HepG2 (cell line): Measurements from ENCODE around the gene TRIM2. TPM values are rescaled to one million over a fixed set of nuclear protein-coding genes. Genes with fewer than 3 reads are reported as not detected.

Source experiments
- ATAC-seq: fragments of 200-7000 bp; cut with Tn5 transposase; 3 replicates; pipeline ENCODE4 v1.9.1; 2020; ENCODE audit warnings: mild to moderate bottlenecking, moderate library complexity
- BruUV-seq: library from RNA; stranded (reverse); fragments of 400-500 nt; replicated peaks from 2 replicates; lab custom pipeline; 2021; lab: Mats Ljungman, UMichigan
- CTCF ChIA-PET: fragments of 300-600 bp; formaldehyde crosslinking; extraction: SDS; loops from one replicate; lab custom pipeline; 2021; ENCODE audit warnings: low total read pairs, inconsistent platforms, low intra/inter-chr PET ratio; lab: Yijun Ruan, JAX
- POLR2A ChIA-PET: fragments of 350-600 bp; sonication (Branson Sonifier 250); formaldehyde crosslinking; loops from one replicate; lab custom pipeline; 2020; ENCODE audit warnings: antibody characterized with exemption, inconsistent platforms; lab: Yijun Ruan, JAX
- DNase-seq: peaks from one replicate; pipeline ENCODE4 v3.0.0-alpha.2; 2015; ENCODE audit warnings: low spot score
- FAIRE-seq: peaks from 3 replicates; lab custom pipeline; 2011; peaks lifted over from hg19 to GRCh38; lab: Jason Lieb, UNC
- H2AFZ ChIP-seq: one replicate; pipeline ENCODE4 v1.6.1; 2011; ENCODE audit warnings: low read length, inconsistent platforms
- H3K27ac ChIP-seq: fragments of 300-600 bp; 3 replicates; pipeline ENCODE4 v1.8.0; 2011; ENCODE audit warnings: mixed run types, mild to moderate bottlenecking, mixed read lengths, low read length, inconsistent platforms; ENCODE audit not compliant: insufficient read depth; ENCODE audit errors: extremely low read length
- H3K27me3 ChIP-seq, 2 experiments: fragments of 200-600 bp in 1 of 2; 2 replicates in 1 of 2; 3 replicates in 1 of 2; pipeline versions ENCODE4 v1.6.0 to v1.8.0; 2011; ENCODE audit warnings: low read length in 2 of 2, mild to moderate bottlenecking in 2 of 2, moderate library complexity in 2 of 2, inconsistent platforms in 1 of 2; ENCODE audit not compliant: insufficient read depth in 2 of 2, control insufficient read depth in 1 of 2
- H3K36me3 ChIP-seq, 2 experiments: fragments of 200-600 bp in 1 of 2; replicated peaks in 1 of 2; 2 replicates in 1 of 2; 3 replicates in 1 of 2; pipeline versions ENCODE4 v1.5.1 to v1.8.0; 2011; ENCODE audit warnings: low read length in 2 of 2, inconsistent platforms in 1 of 2; ENCODE audit not compliant: insufficient read depth in 2 of 2, control insufficient read depth in 1 of 2
- H3K4me1 ChIP-seq: 2 replicates; pipeline ENCODE4 v1.5.1; 2012; ENCODE audit warnings: low read length, inconsistent platforms; ENCODE audit not compliant: insufficient read depth
- H3K4me2 ChIP-seq: 2 replicates; pipeline ENCODE4 v1.6.0; 2011; ENCODE audit warnings: low read depth, low read length, inconsistent platforms
- H3K4me3 ChIP-seq, 3 experiments: fragments of 200-600 bp in 1 of 3; sonication (generic), shearing (Covaris generic) in 1 of 3; replicated peaks in 1 of 3; 2 replicates each; pipeline ENCODE4 v1.5.1; 2011 to 2016; ENCODE audit warnings: low read length in 3 of 3, inconsistent platforms in 2 of 3, low read depth in 2 of 3, mild to moderate bottlenecking in 2 of 3, control low read depth in 1 of 3, mixed read lengths in 1 of 3; ENCODE audit not compliant: insufficient read depth in 1 of 3
- H3K79me2 ChIP-seq: one replicate; pipeline ENCODE4 v1.6.1; 2011; ENCODE audit warnings: low read length, inconsistent platforms; ENCODE audit not compliant: insufficient read depth
- H3K9ac ChIP-seq: 2 replicates; pipeline ENCODE4 v1.6.0; 2011; ENCODE audit warnings: mild to moderate bottlenecking, low read depth, low read length, inconsistent platforms; ENCODE audit not compliant: insufficient read depth
- H3K9me3 ChIP-seq: 2 replicates; pipeline ENCODE4 v1.5.1; 2012; ENCODE audit warnings: mild to moderate bottlenecking, low read length
- H4K20me1 ChIP-seq: 2 replicates; pipeline ENCODE4 v1.6.0; 2011; ENCODE audit warnings: inconsistent platforms, mild to moderate bottlenecking, low read length, moderate library complexity; ENCODE audit not compliant: insufficient read depth
- MAFF ChIP-seq: IDR thresholded peaks from 2 replicates; pipeline ENCODE4 v1.6.1; 2011; ENCODE audit warnings: low read depth, low read length, improper control_type of control experiment
- MAFK ChIP-seq, 2 experiments: IDR thresholded peaks in 1 of 2; conservative IDR thresholded peaks in 1 of 2; 2 replicates each; pipeline ENCODE4 v1.6.1; 2011; ENCODE audit warnings: improper control_type of control experiment in 2 of 2, low read length in 2 of 2
- ZNF546 ChIP-seq: sonication (generic); formaldehyde crosslinking; conservative IDR thresholded peaks from 2 replicates; pipeline ENCODE4 v1.8.1; 2023; ENCODE audit warnings: mild to moderate bottlenecking, missing genetic modification reagents
- WGBS: methylation state at CpG from one replicate; pipeline ENCODE4 v1.1.6; 2017; ENCODE audit warnings: low lambda C conversion rate; 5-methylcytosine and 5-hydroxymethylcytosine counted together
- in situ Hi-C: cut with HindIII; loops from 2 replicates; pipeline ENCODE4 v1.10.0; 2017; ENCODE audit warnings: low pct_unique_long_range_greater_than_20kb; ENCODE audit not compliant: extremely low pct_ligation_motif_present
- intact Hi-C: fragments of 100-400 bp; cut with micrococcal nuclease; formaldehyde crosslinking; loops from one replicate; pipeline ENCODE4 v1.10.0; 2022; ENCODE audit not compliant: unreplicated experiment
- polyA plus RNA-seq, 8 experiments: library from polyadenylated mRNA; depleted of rRNA in 3 of 8; stranded (reverse) in 7 of 8; unstranded in 1 of 8; fragments of >200 nt; fragmentation: Illumina TruSeq in 4 of 8; extraction: Trizol in 4 of 8; gene quantifications; 2 replicates each; pipeline versions ENCODE4 v1.2.1 to v1.2.3, GENCODE V29; 2011 to 2016; ENCODE audit warnings: low read depth in 4 of 8, missing spikeins in 1 of 8, mixed read lengths in 1 of 8; ENCODE audit not compliant: insufficient read depth in 1 of 8
- total RNA-seq, 5 experiments: library from RNA; depleted of rRNA; stranded (reverse); fragments of >200 nt; fragmentation: Illumina TruSeq; extraction: Trizol; gene quantifications; 2 replicates each; pipeline ENCODE4 v1.2.3, GENCODE V29; 2016; ENCODE audit warnings: low read depth in 1 of 5
- TF ChIP-seq, protein P1 (sequence below): sonication (generic); formaldehyde crosslinking; conservative IDR thresholded peaks from 2 replicates; pipeline ENCODE4 v1.4.0; 2020; ENCODE audit warnings: mild to moderate bottlenecking, missing genetic modification reagents, moderate library complexity

TRIM2 gene
- total and polyA plus RNA-seq, 2 of the 13 experiments (the other 11 are each of a cell fraction or from before 2014, with no cell fraction given), result 2.1 to 4.2 TPM

DNA sequence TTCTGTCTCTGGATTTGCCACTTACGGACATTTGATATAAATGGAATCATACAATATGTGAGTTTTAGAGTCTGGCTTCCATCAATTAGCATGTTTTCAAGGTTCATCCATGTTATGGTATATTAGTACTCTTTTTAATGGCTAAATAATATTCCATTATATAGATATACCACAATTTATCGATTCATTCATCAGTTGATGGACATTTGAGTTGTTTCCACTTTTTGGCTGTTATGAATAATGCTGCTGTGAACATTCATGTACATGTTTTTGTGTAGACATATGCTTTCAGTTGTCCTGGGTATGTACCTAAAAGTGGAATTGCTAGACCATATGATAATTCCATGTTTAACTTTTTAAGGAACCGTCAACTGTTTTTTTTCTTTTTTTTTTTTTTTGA is 79.0 kb downstream of the TRIM2 start (continued):
- TF ChIP-seq, protein P1, sequence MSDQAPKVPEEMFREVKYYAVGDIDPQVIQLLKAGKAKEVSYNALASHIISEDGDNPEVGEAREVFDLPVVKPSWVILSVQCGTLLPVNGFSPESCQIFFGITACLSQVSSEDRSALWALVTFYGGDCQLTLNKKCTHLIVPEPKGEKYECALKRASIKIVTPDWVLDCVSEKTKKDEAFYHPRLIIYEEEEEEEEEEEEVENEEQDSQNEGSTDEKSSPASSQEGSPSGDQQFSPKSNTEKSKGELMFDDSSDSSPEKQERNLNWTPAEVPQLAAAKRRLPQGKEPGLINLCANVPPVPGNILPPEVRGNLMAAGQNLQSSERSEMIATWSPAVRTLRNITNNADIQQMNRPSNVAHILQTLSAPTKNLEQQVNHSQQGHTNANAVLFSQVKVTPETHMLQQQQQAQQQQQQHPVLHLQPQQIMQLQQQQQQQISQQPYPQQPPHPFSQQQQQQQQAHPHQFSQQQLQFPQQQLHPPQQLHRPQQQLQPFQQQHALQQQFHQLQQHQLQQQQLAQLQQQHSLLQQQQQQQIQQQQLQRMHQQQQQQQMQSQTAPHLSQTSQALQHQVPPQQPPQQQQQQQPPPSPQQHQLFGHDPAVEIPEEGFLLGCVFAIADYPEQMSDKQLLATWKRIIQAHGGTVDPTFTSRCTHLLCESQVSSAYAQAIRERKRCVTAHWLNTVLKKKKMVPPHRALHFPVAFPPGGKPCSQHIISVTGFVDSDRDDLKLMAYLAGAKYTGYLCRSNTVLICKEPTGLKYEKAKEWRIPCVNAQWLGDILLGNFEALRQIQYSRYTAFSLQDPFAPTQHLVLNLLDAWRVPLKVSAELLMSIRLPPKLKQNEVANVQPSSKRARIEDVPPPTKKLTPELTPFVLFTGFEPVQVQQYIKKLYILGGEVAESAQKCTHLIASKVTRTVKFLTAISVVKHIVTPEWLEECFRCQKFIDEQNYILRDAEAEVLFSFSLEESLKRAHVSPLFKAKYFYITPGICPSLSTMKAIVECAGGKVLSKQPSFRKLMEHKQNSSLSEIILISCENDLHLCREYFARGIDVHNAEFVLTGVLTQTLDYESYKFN, result no peak
- TF ChIP-seq, all 625 proteins: peak for 0

DNA sequence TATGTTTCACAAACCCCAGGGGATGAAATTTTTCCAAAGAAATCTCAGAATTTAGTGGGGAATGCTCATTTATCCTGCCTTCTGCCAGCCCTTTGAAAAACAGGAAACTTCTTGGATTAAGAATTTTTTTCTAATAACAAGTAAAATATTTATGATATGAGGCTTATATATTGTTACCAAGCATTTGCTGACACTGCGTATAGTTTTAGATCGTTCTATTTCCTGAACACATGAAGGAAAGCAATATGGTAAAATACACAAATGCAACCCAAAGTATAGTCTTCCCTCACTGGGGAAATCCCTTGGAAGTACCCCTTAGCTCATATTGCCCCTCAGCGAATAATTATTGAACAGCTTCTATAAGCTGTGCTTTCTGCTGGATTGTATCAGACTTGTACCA is 85.9 kb downstream of the TRIM2 start:
- Histone ChIP-seq H3K27me3 (no peaks in the 10 kb centered on the region), H3K4me2 (no peak overlapping the region), H3K9me3 (no peaks in the 10 kb centered on the region), H3K4me1 (no peaks in the 10 kb centered on the region), H3K36me3 (no peaks in the 10 kb centered on the region), H3K79me2 (no peaks in the 10 kb centered on the region), H3K9ac (no peak overlapping the region), H3K4me3 (no peak overlapping the region), H3K27ac (no peak overlapping the region), H2AFZ (no peak overlapping the region), H4K20me1 (no peaks in the 10 kb centered on the region)
- BruUV-seq, result no TSS peak
- POLR2A ChIA-PET, result no interaction called here
- DNase-seq (no peak), FAIRE-seq (no peak), ATAC-seq (no peak)
- intact Hi-C loops (no loop called here), in situ Hi-C loops (no loop called here)
- peak; percentile 35 to 84; a peak in 2 of 4 replicates for TF ChIP-seq MAFK (conservative IDR thresholded peaks at IDR 0.05 in 1 of 2, IDR thresholded peaks at IDR 0.05 in 1 of 2; ENCODE audit: low read length in 2 of 2)
- TF ChIP-seq ZNF546 (CRISPR knock-in tag), result no peak
- peak; percentile 76 for TF ChIP-seq MAFF
- 98% methylated on average over 3 of the region's 3 CpGs for WGBS
- CTCF ChIA-PET, result no interaction called here
